Panc1 (cell line): Measurements from ENCODE around the gene DDC. TPM values are rescaled to one million over a fixed set of nuclear protein-coding genes. Genes with fewer than 3 reads are reported as not detected.

ENCODE experiments used
- ATAC-seq: fragments of 200-7000 bp; cut with Tn5 transposase; 2 replicates; pipeline ENCODE4 v1.9.1; 2020; ENCODE audit warnings: mild to moderate bottlenecking, moderate library complexity
- BruUV-seq: library from RNA; stranded (reverse); fragments of 400-500 nt; replicated peaks from 2 replicates; lab custom pipeline; 2021; lab: Mats Ljungman, UMichigan
- CTCF ChIA-PET: fragments of 300-600 bp; sonication (Branson Sonifier 250); formaldehyde crosslinking; loops from one replicate; lab custom pipeline; 2022; ENCODE audit warnings: antibody characterized with exemption; lab: Charles Lee
- POLR2A ChIA-PET: fragments of 300-600 bp; sonication (Branson Sonifier 250); formaldehyde crosslinking; loops from one replicate; lab custom pipeline; 2022; ENCODE audit warnings: antibody characterized with exemption; lab: Charles Lee
- DNase-seq: peaks from one replicate; pipeline ENCODE4 v3.0.0-alpha.2; 2010; ENCODE audit warnings: low read depth, low spot score
- H3K27ac ChIP-seq: 2 replicates; pipeline ENCODE4 v1.5.1; 2011; ENCODE audit warnings: mild to moderate bottlenecking, low read length, inconsistent platforms
- H3K27me3 ChIP-seq: fragments of 200-500 bp; sonication (Bioruptor generic); 2 replicates; pipeline ENCODE4 v1.6.0; 2014; ENCODE audit warnings: low read length, inconsistent platforms; ENCODE audit not compliant: control insufficient read depth, insufficient read depth
- H3K36me3 ChIP-seq: fragments of 200-500 bp; sonication (Bioruptor generic); 2 replicates; pipeline ENCODE4 v1.5.1; 2014; ENCODE audit warnings: inconsistent platforms, mild to moderate bottlenecking, low read length, moderate library complexity; ENCODE audit not compliant: control insufficient read depth, insufficient read depth
- H3K4me1 ChIP-seq: 2 replicates; pipeline ENCODE4 v1.5.1; 2011; ENCODE audit warnings: inconsistent platforms, mild to moderate bottlenecking, low read length, moderate library complexity; ENCODE audit not compliant: control insufficient read depth, insufficient read depth
- H3K4me3 ChIP-seq, 2 experiments: 2 replicates each; pipeline ENCODE4 v1.5.1; 2011 to 2012; ENCODE audit warnings: low read depth in 2 of 2, low read length in 2 of 2, mild to moderate bottlenecking in 2 of 2, inconsistent platforms in 1 of 2, moderate library complexity in 1 of 2
- H3K9me3 ChIP-seq: fragments of 200-500 bp; sonication (Bioruptor generic); 2 replicates; pipeline ENCODE4 v1.5.1; 2014; ENCODE audit warnings: low read depth, mild to moderate bottlenecking, inconsistent platforms, low read length, moderate library complexity; ENCODE audit not compliant: control insufficient read depth, insufficient read depth
- POLR2AphosphoS5 ChIP-seq: IDR thresholded peaks from 2 replicates; pipeline ENCODE4 v1.6.1; 2012; ENCODE audit warnings: mild to moderate bottlenecking, low read depth, low read length, moderate library complexity
- SIN3A ChIP-seq: IDR thresholded peaks from 2 replicates; pipeline ENCODE4 v1.6.1; 2012; ENCODE audit warnings: low read depth, mild to moderate bottlenecking, low read length, moderate library complexity, borderline replicate concordance; ENCODE audit not compliant: insufficient read depth
- TCF7L2 ChIP-seq: IDR thresholded peaks from 2 replicates; pipeline ENCODE4 v1.6.1; 2011; ENCODE audit warnings: mild to moderate bottlenecking, low read depth, low read length, inconsistent platforms
- in situ Hi-C: cut with HindIII; loops from 2 replicates; pipeline ENCODE4 v1.10.0; 2016; ENCODE audit warnings: low sequenced_read_pairs, low pct_unique_long_range_greater_than_20kb
- intact Hi-C: fragments of 100-400 bp; cut with micrococcal nuclease; formaldehyde crosslinking; loops from one replicate; pipeline ENCODE4 v1.10.0; 2022; ENCODE audit not compliant: unreplicated experiment
- total RNA-seq: library from RNA; stranded (reverse); gene quantifications from one replicate; pipeline ENCODE4 v1.2.1, GENCODE V29; 2021; ENCODE audit not compliant: unreplicated experiment
- TF ChIP-seq, protein P1 (sequence below), 2 experiments: IDR thresholded peaks; 2 replicates each; pipeline ENCODE4 v1.6.1; 2011 to 2012; ENCODE audit warnings: low read depth in 2 of 2, control low read depth in 1 of 2, low read length in 1 of 2, mild to moderate bottlenecking in 1 of 2, moderate library complexity in 1 of 2; ENCODE audit not compliant: insufficient read depth in 1 of 2
- TF ChIP-seq, protein P2 (sequence below): fragments of 450-650 bp; IDR thresholded peaks from 2 replicates; pipeline ENCODE4 v1.5.1; 2017; ENCODE audit warnings: mild to moderate bottlenecking

DDC gene
- total RNA-seq, 1 experiment from 2014 or later: not detected

DNA sequence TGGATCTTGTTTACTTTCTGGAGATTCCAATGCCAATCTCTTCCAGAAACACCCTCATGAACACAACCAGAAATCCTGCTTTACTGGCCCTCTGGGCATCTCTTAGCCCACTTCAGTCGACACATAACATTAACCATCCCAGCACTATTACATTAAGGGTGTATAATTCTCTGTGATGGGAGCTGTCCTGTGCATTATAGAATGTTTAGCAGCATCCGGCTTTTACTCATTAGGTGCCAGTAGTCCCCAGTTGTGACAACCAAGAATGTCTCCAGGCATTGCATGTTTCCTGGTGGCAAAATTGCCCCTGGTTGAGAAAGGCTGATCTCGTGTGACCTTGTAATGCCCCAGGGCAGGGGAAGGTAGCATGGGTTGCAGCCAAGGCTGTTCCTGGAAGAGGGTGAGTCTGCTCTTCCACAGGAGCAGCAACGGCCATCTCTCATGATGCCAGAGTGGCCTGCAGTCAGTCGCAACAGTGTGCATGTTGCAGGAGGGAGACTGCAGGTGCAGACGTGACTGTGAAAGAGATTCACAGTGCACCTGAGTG, 2.6 kb upstream of the DDC start:
- intact Hi-C loops: no loop called here
- no peak overlapping the region for H3K27ac ChIP-seq

DNA sequence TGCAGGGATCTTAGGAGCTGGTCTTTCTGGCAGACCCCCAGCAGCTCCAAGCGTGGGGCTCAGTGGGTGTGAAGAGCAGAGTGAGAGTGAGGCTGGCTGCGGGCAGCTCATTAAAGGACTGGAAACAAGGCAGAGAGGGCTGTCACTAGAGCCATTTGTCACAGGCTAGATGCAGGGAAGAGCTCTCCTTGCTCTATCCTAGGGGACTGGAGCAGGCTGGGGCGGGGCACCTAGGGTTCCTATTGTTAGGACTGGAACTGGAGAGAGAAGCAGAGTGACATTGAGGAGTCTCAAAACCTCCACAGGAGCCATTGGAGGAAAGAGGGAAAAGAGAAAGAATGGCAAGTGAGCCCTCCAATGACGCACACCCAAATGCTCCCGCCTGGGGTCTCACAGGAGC, 772 bp upstream of the DDC start:
- Histone ChIP-seq H3K27ac (no peak overlapping the region), H3K36me3 (no peaks in the 10 kb centered on the region), H3K9me3 (no peaks in the 10 kb centered on the region), H3K4me1 (no peaks in the 10 kb centered on the region), H3K27me3 (peaks cover 18% of the 10 kb centered on the region), H3K4me3 (no peak overlapping the region)
- no peak for DNase-seq
- TF ChIP-seq, protein P1, sequence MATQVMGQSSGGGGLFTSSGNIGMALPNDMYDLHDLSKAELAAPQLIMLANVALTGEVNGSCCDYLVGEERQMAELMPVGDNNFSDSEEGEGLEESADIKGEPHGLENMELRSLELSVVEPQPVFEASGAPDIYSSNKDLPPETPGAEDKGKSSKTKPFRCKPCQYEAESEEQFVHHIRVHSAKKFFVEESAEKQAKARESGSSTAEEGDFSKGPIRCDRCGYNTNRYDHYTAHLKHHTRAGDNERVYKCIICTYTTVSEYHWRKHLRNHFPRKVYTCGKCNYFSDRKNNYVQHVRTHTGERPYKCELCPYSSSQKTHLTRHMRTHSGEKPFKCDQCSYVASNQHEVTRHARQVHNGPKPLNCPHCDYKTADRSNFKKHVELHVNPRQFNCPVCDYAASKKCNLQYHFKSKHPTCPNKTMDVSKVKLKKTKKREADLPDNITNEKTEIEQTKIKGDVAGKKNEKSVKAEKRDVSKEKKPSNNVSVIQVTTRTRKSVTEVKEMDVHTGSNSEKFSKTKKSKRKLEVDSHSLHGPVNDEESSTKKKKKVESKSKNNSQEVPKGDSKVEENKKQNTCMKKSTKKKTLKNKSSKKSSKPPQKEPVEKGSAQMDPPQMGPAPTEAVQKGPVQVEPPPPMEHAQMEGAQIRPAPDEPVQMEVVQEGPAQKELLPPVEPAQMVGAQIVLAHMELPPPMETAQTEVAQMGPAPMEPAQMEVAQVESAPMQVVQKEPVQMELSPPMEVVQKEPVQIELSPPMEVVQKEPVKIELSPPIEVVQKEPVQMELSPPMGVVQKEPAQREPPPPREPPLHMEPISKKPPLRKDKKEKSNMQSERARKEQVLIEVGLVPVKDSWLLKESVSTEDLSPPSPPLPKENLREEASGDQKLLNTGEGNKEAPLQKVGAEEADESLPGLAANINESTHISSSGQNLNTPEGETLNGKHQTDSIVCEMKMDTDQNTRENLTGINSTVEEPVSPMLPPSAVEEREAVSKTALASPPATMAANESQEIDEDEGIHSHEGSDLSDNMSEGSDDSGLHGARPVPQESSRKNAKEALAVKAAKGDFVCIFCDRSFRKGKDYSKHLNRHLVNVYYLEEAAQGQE (IDR thresholded peaks at IDR 0.05; ENCODE audit: insufficient read depth in 1 of 2, low read depth in 2 of 2, low read length in 1 of 2): no peak
- CTCF ChIA-PET: interaction anchor here (0.7 kb wide), 1 partner anchor 1475 kb away, joined by 3 read pairs; no protein-coding TSS in a partner anchor
- intact Hi-C loops: no loop called here
- in situ Hi-C loops: no loop called here
- BruUV-seq: no TSS peak
- POLR2A ChIA-PET: no interaction called here
- ATAC-seq: no peak

More for the DNA sequence above, 2.6 kb upstream of the DDC start:
- no peak for DNase-seq
- TF ChIP-seq POLR2AphosphoS5 (no peak), TCF7L2 (no peak), SIN3A (no peak)
- TF ChIP-seq, protein P2, sequence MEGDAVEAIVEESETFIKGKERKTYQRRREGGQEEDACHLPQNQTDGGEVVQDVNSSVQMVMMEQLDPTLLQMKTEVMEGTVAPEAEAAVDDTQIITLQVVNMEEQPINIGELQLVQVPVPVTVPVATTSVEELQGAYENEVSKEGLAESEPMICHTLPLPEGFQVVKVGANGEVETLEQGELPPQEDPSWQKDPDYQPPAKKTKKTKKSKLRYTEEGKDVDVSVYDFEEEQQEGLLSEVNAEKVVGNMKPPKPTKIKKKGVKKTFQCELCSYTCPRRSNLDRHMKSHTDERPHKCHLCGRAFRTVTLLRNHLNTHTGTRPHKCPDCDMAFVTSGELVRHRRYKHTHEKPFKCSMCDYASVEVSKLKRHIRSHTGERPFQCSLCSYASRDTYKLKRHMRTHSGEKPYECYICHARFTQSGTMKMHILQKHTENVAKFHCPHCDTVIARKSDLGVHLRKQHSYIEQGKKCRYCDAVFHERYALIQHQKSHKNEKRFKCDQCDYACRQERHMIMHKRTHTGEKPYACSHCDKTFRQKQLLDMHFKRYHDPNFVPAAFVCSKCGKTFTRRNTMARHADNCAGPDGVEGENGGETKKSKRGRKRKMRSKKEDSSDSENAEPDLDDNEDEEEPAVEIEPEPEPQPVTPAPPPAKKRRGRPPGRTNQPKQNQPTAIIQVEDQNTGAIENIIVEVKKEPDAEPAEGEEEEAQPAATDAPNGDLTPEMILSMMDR: no peak
- TF ChIP-seq, protein P1 (IDR thresholded peaks at IDR 0.05; ENCODE audit: insufficient read depth in 1 of 2, low read depth in 2 of 2, low read length in 1 of 2): no peak
- ATAC-seq: no peak
- Histone ChIP-seq H3K36me3 (no peaks in the 10 kb centered on the region), H3K4me3 (no peak overlapping the region), H3K9me3 (no peaks in the 10 kb centered on the region), H3K4me1 (no peaks in the 10 kb centered on the region), H3K27me3 (peaks cover 18% of the 10 kb centered on the region)
- no TSS peak for BruUV-seq
- POLR2A ChIA-PET: no interaction called here
- CTCF ChIA-PET: no interaction called here
- in situ Hi-C loops: no loop called here
